Measurements from ENCODE around the gene NRROS. TPM values are rescaled to one million over a fixed set of nuclear protein-coding genes. Genes with fewer than 3 reads are reported as not detected.
"Not testable (repeated sequence)": the region's sequence is repeated elsewhere in the genome, so short reads cannot be mapped to it uniquely, and the experiment has no call there.

NRROS gene
- 0.42 TPM for total RNA-seq (ENCODE audit: unreplicated experiment)
- long read RNA-seq = 0 reads

GRCh38 chr3:196639483-196640296, at the start of gene NRROS:
Gene NRROS (plus strand): TSS chr3:196639694. CDS start chr3:196654540, 14,846 bp downstream.
- TF ChIP-seq CTCF (IDR thresholded peaks at IDR 0.05; ENCODE audit: partially characterized antibody, unreplicated experiment) = no peak
- peak; percentile 31 for DNase-seq
- Mint-ChIP-seq H3K27me3 (ENCODE audit: unreplicated experiment) (peaks cover 2% of the 10 kb centered on the region), H3K27ac (ENCODE audit: unreplicated experiment) (peak within 1 kb of the TSS; percentile 46), H3K4me1 (ENCODE audit: low read depth, unreplicated experiment) (peaks cover 10% of the 10 kb centered on the region), H3K36me3 (ENCODE audit: unreplicated experiment) (no peaks in the 10 kb centered on the region), H3K9me3 (ENCODE audit: unreplicated experiment) (no peaks in the 10 kb centered on the region), H3K4me3 (ENCODE audit: unreplicated experiment) (peak within 1 kb of the TSS; percentile 70)

- Mint-ChIP-seq H3K36me3 (ENCODE audit: unreplicated experiment) (no peaks in the 10 kb centered on the region), H3K4me1 (ENCODE audit: low read depth, unreplicated experiment) (no peaks in the 10 kb centered on the region), H3K27ac (ENCODE audit: unreplicated experiment) (no peak overlapping the region), H3K9me3 (ENCODE audit: unreplicated experiment) (no peaks in the 10 kb centered on the region), H3K4me3 (ENCODE audit: unreplicated experiment) (no peak overlapping the region), H3K27me3 (ENCODE audit: unreplicated experiment) (peaks cover 3% of the 10 kb centered on the region)
- no peak for TF ChIP-seq CTCF (IDR thresholded peaks at IDR 0.05; ENCODE audit: partially characterized antibody, unreplicated experiment)
- DNase-seq = no peak
Measured at GRCh38 chr3:196590279-196590678, 49.2 kb upstream of the NRROS start.

GRCh38 chr3:196596355-196596754, 43.1 kb upstream of the NRROS start:
- no peak overlapping the region for H3K4me3 Mint-ChIP-seq (ENCODE audit: unreplicated experiment)

GRCh38 chr3:196597971-196598733, 41.3 kb upstream of the NRROS start:
- not testable (repeated sequence) for DNase-seq; H3K9me3 Mint-ChIP-seq (ENCODE audit: unreplicated experiment); H3K36me3 Mint-ChIP-seq (ENCODE audit: unreplicated experiment); H3K27me3 Mint-ChIP-seq (ENCODE audit: unreplicated experiment); H3K4me3 Mint-ChIP-seq (ENCODE audit: unreplicated experiment); H3K27ac Mint-ChIP-seq (ENCODE audit: unreplicated experiment); H3K4me1 Mint-ChIP-seq (ENCODE audit: low read depth, unreplicated experiment)

More at GRCh38 chr3:196596355-196596754, 43.1 kb upstream of the NRROS start:
- Mint-ChIP-seq H3K27me3 (ENCODE audit: unreplicated experiment) (peaks cover 7% of the 10 kb centered on the region), H3K9me3 (ENCODE audit: unreplicated experiment) (no peaks in the 10 kb centered on the region), H3K27ac (ENCODE audit: unreplicated experiment) (no peak overlapping the region), H3K4me1 (ENCODE audit: low read depth, unreplicated experiment) (no peaks in the 10 kb centered on the region), H3K36me3 (ENCODE audit: unreplicated experiment) (no peaks in the 10 kb centered on the region)
- DNase-seq = no peak
- TF ChIP-seq CTCF (IDR thresholded peaks at IDR 0.05; ENCODE audit: partially characterized antibody, unreplicated experiment) = no peak

- Mint-ChIP-seq H3K27me3 (ENCODE audit: unreplicated experiment) (peaks cover 4% of the 10 kb centered on the region), H3K36me3 (ENCODE audit: unreplicated experiment) (no peaks in the 10 kb centered on the region), H3K4me3 (ENCODE audit: unreplicated experiment) (no peak overlapping the region), H3K9me3 (ENCODE audit: unreplicated experiment) (no peaks in the 10 kb centered on the region), H3K4me1 (ENCODE audit: low read depth, unreplicated experiment) (no peaks in the 10 kb centered on the region), H3K27ac (ENCODE audit: unreplicated experiment) (no peak overlapping the region)
- DNase-seq = no peak
- no peak for TF ChIP-seq CTCF (IDR thresholded peaks at IDR 0.05; ENCODE audit: partially characterized antibody, unreplicated experiment)
Measured at GRCh38 chr3:196599734-196600128, 39.8 kb upstream of the NRROS start.

Measured in glutamatergic neuron (in vitro differentiated cells).